ENCODE data around the gene BOLL.
"Not testable (repeated sequence)": the region's sequence is repeated elsewhere in the genome, so short reads cannot be mapped to it uniquely, and the experiment has no call there.

BOLL gene

GRCh38 chr2:197786010-197786877 lies 1.1 kb upstream of the BOLL start:
- peak overlapping the region; percentile 60 for H3K4me3 ChIP-seq (ENCODE audit: low read length)
- no peak overlapping the region for H3K9ac ChIP-seq (ENCODE audit: low read depth, low read length)

GRCh38 chr2:197782126-197782525 lies 3.0 kb downstream of the BOLL start:
- Histone ChIP-seq H3K36me3 (ENCODE audit: insufficient read depth, low read length) (no peaks in the 10 kb centered on the region), H3K9ac (ENCODE audit: low read depth, low read length) (no peak overlapping the region), H3K4me3 (ENCODE audit: low read length) (no peak overlapping the region), H3K27me3 (ENCODE audit: control insufficient read depth, insufficient read depth, low read length) (peaks cover 2% of the 10 kb centered on the region), H3K9me3 (replicated peaks; ENCODE audit: low read length) (no peaks in the 10 kb centered on the region), H3K4me2 (ENCODE audit: low read length) (no peak overlapping the region), H3K4me1 (ENCODE audit: control insufficient read depth, insufficient read depth, low read length) (peaks cover 6% of the 10 kb centered on the region)

More at GRCh38 chr2:197786010-197786877, 1.1 kb upstream of the BOLL start:
- peaks cover 9% of the 10 kb centered on the region for H3K27me3 ChIP-seq (ENCODE audit: control insufficient read depth, insufficient read depth, low read length)
- H3K4me1 ChIP-seq (ENCODE audit: control insufficient read depth, insufficient read depth, low read length): peaks cover 6% of the 10 kb centered on the region
- H3K4me2 ChIP-seq (ENCODE audit: low read length): peak overlapping the region; percentile 84
- no peaks in the 10 kb centered on the region for H3K36me3 ChIP-seq (ENCODE audit: insufficient read depth, low read length)
- H3K9me3 ChIP-seq (replicated peaks; ENCODE audit: low read length): no peaks in the 10 kb centered on the region

- Histone ChIP-seq H3K9me3 (replicated peaks; ENCODE audit: low read length) (no peaks in the 10 kb centered on the region), H3K9ac (ENCODE audit: low read depth, low read length) (no peak overlapping the region), H3K4me3 (ENCODE audit: low read length) (no peak overlapping the region), H3K36me3 (ENCODE audit: insufficient read depth, low read length) (no peaks in the 10 kb centered on the region), H3K4me2 (ENCODE audit: low read length) (no peak overlapping the region), H3K4me1 (ENCODE audit: control insufficient read depth, insufficient read depth, low read length) (no peaks in the 10 kb centered on the region), H3K27me3 (ENCODE audit: control insufficient read depth, insufficient read depth, low read length) (no peaks in the 10 kb centered on the region)
These were observed 5.9 kb downstream of the BOLL start for GRCh38 chr2:197779261-197779660.

- H3K4me2 ChIP-seq (ENCODE audit: low read length): no peak overlapping the region
- no peaks in the 10 kb centered on the region for H3K27me3 ChIP-seq (ENCODE audit: control insufficient read depth, insufficient read depth, low read length)
- H3K9ac ChIP-seq (ENCODE audit: low read depth, low read length): no peak overlapping the region
- no peaks in the 10 kb centered on the region for H3K4me1 ChIP-seq (ENCODE audit: control insufficient read depth, insufficient read depth, low read length)
- no peaks in the 10 kb centered on the region for H3K9me3 ChIP-seq (replicated peaks; ENCODE audit: low read length)
- no peaks in the 10 kb centered on the region for H3K36me3 ChIP-seq (ENCODE audit: insufficient read depth, low read length)
- no peak overlapping the region for H3K4me3 ChIP-seq (ENCODE audit: low read length)
These were observed 7.2 kb downstream of the BOLL start for GRCh38 chr2:197777823-197778407.

- Histone ChIP-seq H3K4me2 (ENCODE audit: low read length) (no peak overlapping the region), H3K4me3 (ENCODE audit: low read length) (no peak overlapping the region), H3K36me3 (ENCODE audit: insufficient read depth, low read length) (no peaks in the 10 kb centered on the region), H3K27me3 (ENCODE audit: control insufficient read depth, insufficient read depth, low read length) (no peaks in the 10 kb centered on the region), H3K9me3 (replicated peaks; ENCODE audit: low read length) (no peaks in the 10 kb centered on the region), H3K4me1 (ENCODE audit: control insufficient read depth, insufficient read depth, low read length) (no peaks in the 10 kb centered on the region), H3K9ac (ENCODE audit: low read depth, low read length) (no peak overlapping the region)
These were observed 24.8 kb downstream of the BOLL start for GRCh38 chr2:197760293-197760657.

GRCh38 chr2:197759625-197760292 lies 25.4 kb downstream of the BOLL start:
- Histone ChIP-seq H3K9ac (ENCODE audit: low read depth, low read length) (no peak overlapping the region), H3K27me3 (ENCODE audit: control insufficient read depth, insufficient read depth, low read length) (no peaks in the 10 kb centered on the region)

GRCh38 chr2:197759013-197759412 lies 26.1 kb downstream of the BOLL start:
- Histone ChIP-seq H3K4me3 (ENCODE audit: low read length) (no peak overlapping the region), H3K4me2 (ENCODE audit: low read length) (no peak overlapping the region), H3K36me3 (ENCODE audit: insufficient read depth, low read length) (no peaks in the 10 kb centered on the region), H3K9me3 (replicated peaks; ENCODE audit: low read length) (no peaks in the 10 kb centered on the region), H3K27me3 (ENCODE audit: control insufficient read depth, insufficient read depth, low read length) (no peaks in the 10 kb centered on the region), H3K4me1 (ENCODE audit: control insufficient read depth, insufficient read depth, low read length) (no peaks in the 10 kb centered on the region), H3K9ac (ENCODE audit: low read depth, low read length) (no peak overlapping the region)

More at GRCh38 chr2:197759625-197760292, 25.4 kb downstream of the BOLL start:
- no peaks in the 10 kb centered on the region for H3K9me3 ChIP-seq (replicated peaks; ENCODE audit: low read length)
- H3K4me2 ChIP-seq (ENCODE audit: low read length): no peak overlapping the region
- no peak overlapping the region for H3K4me3 ChIP-seq (ENCODE audit: low read length)
- no peaks in the 10 kb centered on the region for H3K4me1 ChIP-seq (ENCODE audit: control insufficient read depth, insufficient read depth, low read length)
- no peaks in the 10 kb centered on the region for H3K36me3 ChIP-seq (ENCODE audit: insufficient read depth, low read length)

- no peaks in the 10 kb centered on the region for H3K27me3 ChIP-seq (ENCODE audit: control insufficient read depth, insufficient read depth, low read length)
- no peak overlapping the region for H3K4me2 ChIP-seq (ENCODE audit: low read length)
- no peak overlapping the region for H3K4me3 ChIP-seq (ENCODE audit: low read length)
- no peaks in the 10 kb centered on the region for H3K4me1 ChIP-seq (ENCODE audit: control insufficient read depth, insufficient read depth, low read length)
- H3K9me3 ChIP-seq (replicated peaks; ENCODE audit: low read length): no peaks in the 10 kb centered on the region
- no peak overlapping the region for H3K9ac ChIP-seq (ENCODE audit: low read depth, low read length)
- no peaks in the 10 kb centered on the region for H3K36me3 ChIP-seq (ENCODE audit: insufficient read depth, low read length)
These were observed 44.9 kb downstream of the BOLL start for GRCh38 chr2:197740200-197740599.

- H3K4me2 ChIP-seq (ENCODE audit: low read length); H3K4me1 ChIP-seq (ENCODE audit: control insufficient read depth, insufficient read depth, low read length); H3K9me3 ChIP-seq (replicated peaks; ENCODE audit: low read length); H3K9ac ChIP-seq (ENCODE audit: low read depth, low read length); H3K4me3 ChIP-seq (ENCODE audit: low read length); H3K36me3 ChIP-seq (ENCODE audit: insufficient read depth, low read length); H3K27me3 ChIP-seq (ENCODE audit: control insufficient read depth, insufficient read depth, low read length): not testable (repeated sequence)
These were observed 56.3 kb downstream of the BOLL start for GRCh38 chr2:197728555-197729544.

- Histone ChIP-seq H3K36me3 (ENCODE audit: insufficient read depth, low read length) (no peaks in the 10 kb centered on the region), H3K9me3 (replicated peaks; ENCODE audit: low read length) (no peaks in the 10 kb centered on the region), H3K4me2 (ENCODE audit: low read length) (no peak overlapping the region), H3K4me3 (ENCODE audit: low read length) (no peak overlapping the region), H3K9ac (ENCODE audit: low read depth, low read length) (no peak overlapping the region), H3K27me3 (ENCODE audit: control insufficient read depth, insufficient read depth, low read length) (no peaks in the 10 kb centered on the region), H3K4me1 (ENCODE audit: control insufficient read depth, insufficient read depth, low read length) (no peaks in the 10 kb centered on the region)
These were observed 58.1 kb downstream of the BOLL start for GRCh38 chr2:197727011-197727410.

GRCh38 chr2:197717863-197718262 lies 67.3 kb downstream of the BOLL start:
- Histone ChIP-seq H3K36me3 (ENCODE audit: insufficient read depth, low read length) (no peaks in the 10 kb centered on the region), H3K9me3 (replicated peaks; ENCODE audit: low read length) (no peaks in the 10 kb centered on the region), H3K9ac (ENCODE audit: low read depth, low read length) (no peak overlapping the region), H3K4me2 (ENCODE audit: low read length) (no peak overlapping the region), H3K27me3 (ENCODE audit: control insufficient read depth, insufficient read depth, low read length) (no peaks in the 10 kb centered on the region), H3K4me1 (ENCODE audit: control insufficient read depth, insufficient read depth, low read length) (no peaks in the 10 kb centered on the region), H3K4me3 (ENCODE audit: low read length) (no peak overlapping the region)

All from skeletal muscle satellite cell (primary cell).